ENCODE results near the gene DDX17. TPM values are rescaled to one million over a fixed set of nuclear protein-coding genes. Genes with fewer than 3 reads are reported as not detected.

DDX17 gene
- 554 TPM for total RNA-seq

- peak; percentile 99 for DNase-seq
Observed at GRCh38 chr22:38506118-38506962, at the start of gene DDX17. Gene DDX17 (minus strand): TSS chr22:38506311.

- no peak for DNase-seq
Observed at GRCh38 chr22:38554281-38554680, 48.2 kb upstream of the DDX17 start.

- DNase-seq = no peak
Observed at GRCh38 chr22:38549101-38549894, 43.2 kb upstream of the DDX17 start.

- DNase-seq = no peak
Observed at GRCh38 chr22:38540701-38541100, 34.6 kb upstream of the DDX17 start.

- DNase-seq = no peak
Observed at GRCh38 chr22:38531251-38531938, 25.3 kb upstream of the DDX17 start.

GRCh38 chr22:38524429-38524828, 18.3 kb upstream of the DDX17 start:
- no peak for DNase-seq

- DNase-seq = no peak
Observed at GRCh38 chr22:38523479-38523878, 17.4 kb upstream of the DDX17 start.

- DNase-seq = no peak
Observed at GRCh38 chr22:38523029-38523428, 16.9 kb upstream of the DDX17 start.

GRCh38 chr22:38519453-38520250, 13.5 kb upstream of the DDX17 start:
- DNase-seq = no peak

GRCh38 chr22:38518620-38519019, 12.5 kb upstream of the DDX17 start:
- no peak for DNase-seq

- no peak for DNase-seq
Observed at GRCh38 chr22:38513063-38513462, 7.0 kb upstream of the DDX17 start.

- DNase-seq = no peak
Observed at GRCh38 chr22:38510416-38510970, 4.4 kb upstream of the DDX17 start.

GRCh38 chr22:38505541-38506117, 482 bp downstream of the DDX17 start:
- peak; percentile 83 for DNase-seq

GRCh38 chr22:38504731-38505540, 1.2 kb downstream of the DDX17 start:
- DNase-seq = peak; percentile 60

GRCh38 chr22:38503021-38503420, 3.1 kb downstream of the DDX17 start:
- DNase-seq = no peak

- no peak for DNase-seq
Observed at GRCh38 chr22:38501797-38502672, 4.1 kb downstream of the DDX17 start.

GRCh38 chr22:38497869-38498268, 8.2 kb downstream of the DDX17 start:
- DNase-seq = no peak

- DNase-seq = no peak
Observed at GRCh38 chr22:38494939-38495338, 11.2 kb downstream of the DDX17 start.

- no peak for DNase-seq
Observed at GRCh38 chr22:38494498-38494897, 11.6 kb downstream of the DDX17 start.
